Left lung (tissue), 10 donors: ENCODE data around the gene NENF. TPM values are rescaled to one million over a fixed set of nuclear protein-coding genes. Genes with fewer than 3 reads are reported as not detected.

Source experiments
- ATAC-seq: fragments of 200-7000 bp; cut with Tn5 transposase; one replicate; pipeline ENCODE4 v1.9.1; 2020; ENCODE audit warnings: moderate library complexity
- DNase-seq, 4 donors: peaks; one replicate each; pipeline ENCODE4 v3.0.0-alpha.2; 2013 to 2020
- H3K27ac ChIP-seq, 2 donors: fragments of 200-600 bp; sonication (generic) in 1 of 2; one replicate each; pipeline versions ENCODE4 v1.5.0 to v1.8.0; 2020 to 2021
- H3K27me3 ChIP-seq, 2 donors: fragments of 200-600 bp; sonication (generic) in 1 of 2; one replicate each; pipeline versions ENCODE4 v1.5.0 to v1.8.0; 2020 to 2021
- H3K36me3 ChIP-seq, 2 donors: fragments of 200-600 bp; sonication (generic) in 1 of 2; one replicate each; pipeline versions ENCODE4 v1.5.0 to v1.8.0; 2020 to 2021
- H3K4me1 ChIP-seq, 2 donors: fragments of 200-600 bp; one replicate each; pipeline ENCODE4 v1.8.0; 2021
- H3K4me3 ChIP-seq, 2 donors: fragments of 200-600 bp; sonication (generic) in 1 of 2; one replicate each; pipeline versions ENCODE4 v1.5.0 to v1.8.0; 2020 to 2021; ENCODE audit warnings: mild to moderate bottlenecking in 1 of 2
- H3K9me3 ChIP-seq, 2 donors: fragments of 200-600 bp; sonication (generic) in 1 of 2; one replicate each; pipeline versions ENCODE4 v1.5.0 to v1.8.0; 2020 to 2021
- intact Hi-C, 2 donors: fragments of 100-400 bp; cut with DNase I; formaldehyde crosslinking; loops; one replicate each; pipeline versions ENCODE4 v1.11.2 to v1.14.2; 2022
- polyA plus RNA-seq, 6 donors: library from polyadenylated mRNA; unstranded; fragments of 120-200 nt; gene quantifications; one replicate each; pipeline ENCODE4 v1.2.1, GENCODE V29; 2013; ENCODE audit not compliant: insufficient read length in 6 of 6
- total RNA-seq, 2 donors: library from RNA; stranded (reverse); fragmentation: NEBNext Ultra II Directional; extraction: Animal tissue kit (Norgen Biotek cat#: 25700); gene quantifications; one replicate each; pipeline ENCODE4 v1.2.1, GENCODE V29; 2021
- TF ChIP-seq, protein P1 (sequence below), 2 donors: fragments of 200-600 bp; sonication (generic) in 1 of 2; IDR thresholded peaks; one replicate each; pipeline versions ENCODE4 v1.5.0 to v1.8.0; 2021; ENCODE audit warnings: antibody characterized with exemption in 2 of 2
- donor health status: DM: no; HTN: yes; CAD: no.
- donor health status: DM: no; HTN: no; CAD: no.

Gene NENF
- total and polyA plus RNA-seq, 8 donors = 43.2 to 54.4 (median 48.1) TPM

DNA sequence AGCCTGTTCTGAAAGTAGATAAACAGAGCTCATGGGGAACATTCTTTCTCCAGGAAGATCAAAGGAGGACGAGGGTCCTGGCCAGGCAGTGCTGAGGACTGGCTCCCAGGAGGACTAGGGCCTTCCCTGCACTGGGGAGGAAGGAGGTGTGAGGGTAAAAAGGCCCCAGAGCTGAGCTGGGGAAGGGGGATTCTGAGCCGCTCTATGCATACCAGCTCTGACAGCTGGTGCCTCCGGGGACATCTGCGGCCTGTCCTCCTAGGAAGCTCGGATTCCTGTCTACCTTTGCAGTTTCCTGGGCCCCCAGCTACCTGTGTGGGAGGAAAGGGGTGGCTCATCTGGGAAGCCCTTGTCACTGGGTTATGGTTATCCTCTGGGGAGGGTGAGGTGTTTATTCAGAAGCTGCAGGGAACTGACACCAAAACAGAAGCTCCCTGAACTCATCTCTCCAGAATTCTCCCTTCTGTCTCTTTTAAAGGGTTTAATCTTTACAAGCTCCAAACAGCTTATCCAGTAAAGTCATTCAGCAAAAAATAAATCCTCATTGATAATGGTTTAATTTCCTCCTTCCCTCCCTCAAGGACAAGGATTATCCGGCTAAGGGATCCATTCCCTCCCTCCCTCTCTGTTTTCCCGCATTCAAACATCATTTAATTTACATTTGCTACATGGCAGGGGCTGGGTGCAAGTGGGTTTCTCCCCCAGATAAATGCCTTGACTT, 31.0 kb downstream of the NENF start:
- Histone ChIP-seq H3K4me3 (no peak overlapping the region), H3K4me1 (no peaks in the 10 kb centered on the region), H3K9me3 (no peaks in the 10 kb centered on the region), H3K27me3 (no peaks in the 10 kb centered on the region), H3K36me3 (no peaks in the 10 kb centered on the region), H3K27ac (no peak overlapping the region)
- DNase-seq (no peak), ATAC-seq (no peak)
- intact Hi-C loops = no loop called here
- TF ChIP-seq, protein P1, sequence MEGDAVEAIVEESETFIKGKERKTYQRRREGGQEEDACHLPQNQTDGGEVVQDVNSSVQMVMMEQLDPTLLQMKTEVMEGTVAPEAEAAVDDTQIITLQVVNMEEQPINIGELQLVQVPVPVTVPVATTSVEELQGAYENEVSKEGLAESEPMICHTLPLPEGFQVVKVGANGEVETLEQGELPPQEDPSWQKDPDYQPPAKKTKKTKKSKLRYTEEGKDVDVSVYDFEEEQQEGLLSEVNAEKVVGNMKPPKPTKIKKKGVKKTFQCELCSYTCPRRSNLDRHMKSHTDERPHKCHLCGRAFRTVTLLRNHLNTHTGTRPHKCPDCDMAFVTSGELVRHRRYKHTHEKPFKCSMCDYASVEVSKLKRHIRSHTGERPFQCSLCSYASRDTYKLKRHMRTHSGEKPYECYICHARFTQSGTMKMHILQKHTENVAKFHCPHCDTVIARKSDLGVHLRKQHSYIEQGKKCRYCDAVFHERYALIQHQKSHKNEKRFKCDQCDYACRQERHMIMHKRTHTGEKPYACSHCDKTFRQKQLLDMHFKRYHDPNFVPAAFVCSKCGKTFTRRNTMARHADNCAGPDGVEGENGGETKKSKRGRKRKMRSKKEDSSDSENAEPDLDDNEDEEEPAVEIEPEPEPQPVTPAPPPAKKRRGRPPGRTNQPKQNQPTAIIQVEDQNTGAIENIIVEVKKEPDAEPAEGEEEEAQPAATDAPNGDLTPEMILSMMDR (IDR thresholded peaks at IDR 0.05) = no peak

DNA sequence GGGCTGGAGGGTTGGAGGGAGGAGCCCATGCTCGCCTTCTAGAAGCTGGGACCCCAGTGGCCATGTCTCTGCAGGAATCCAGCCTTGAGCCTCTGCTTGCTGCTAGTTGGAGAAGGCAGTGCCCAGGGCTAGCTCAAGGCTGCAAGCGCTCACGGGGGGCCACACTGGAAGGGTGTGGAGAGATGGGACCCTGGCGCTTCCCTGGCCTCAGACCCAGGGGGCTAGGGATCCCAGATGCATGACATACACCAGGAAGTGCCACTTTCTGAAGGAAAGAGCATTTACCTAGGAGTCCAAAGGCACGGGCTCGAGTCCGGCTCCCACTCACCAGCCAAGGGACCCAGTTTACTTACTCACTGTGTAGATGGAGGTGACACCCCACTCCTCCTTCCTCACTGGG, 32.6 kb downstream of the NENF start:
- no peak for ATAC-seq
- intact Hi-C loops = no loop called here

DNA sequence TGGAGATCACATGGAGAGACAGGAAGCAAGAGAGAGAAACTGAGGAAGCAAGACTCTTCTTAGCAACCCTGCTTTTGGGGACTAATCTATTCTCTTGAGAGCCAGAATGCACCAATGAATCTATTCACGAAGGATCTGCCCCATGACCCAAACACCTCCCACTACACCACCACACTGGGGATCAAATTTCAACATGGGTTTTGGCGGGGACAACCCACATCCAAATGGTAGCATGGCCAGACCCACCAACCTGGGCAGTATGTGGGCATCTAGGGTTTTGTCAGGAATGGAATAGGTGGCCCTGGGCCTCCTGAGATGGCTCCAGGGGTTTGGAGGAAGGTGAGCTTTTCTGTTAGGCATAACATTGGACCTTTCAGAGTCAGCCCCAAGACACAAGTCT, 33.7 kb downstream of the NENF start:
- DNase-seq = no peak
- no peak overlapping the region for H3K27ac ChIP-seq
- H3K27me3 ChIP-seq = no peaks in the 10 kb centered on the region
- TF ChIP-seq, protein P1 (IDR thresholded peaks at IDR 0.05) = no peak
- H3K9me3 ChIP-seq = no peaks in the 10 kb centered on the region
- H3K4me1 ChIP-seq = no peaks in the 10 kb centered on the region
- ATAC-seq = no peak
- no peak overlapping the region for H3K4me3 ChIP-seq
- intact Hi-C loops = no loop called here
- H3K36me3 ChIP-seq = no peaks in the 10 kb centered on the region

More for the DNA sequence above, 32.6 kb downstream of the NENF start:
- Histone ChIP-seq H3K27me3 (no peaks in the 10 kb centered on the region), H3K36me3 (no peaks in the 10 kb centered on the region), H3K4me1 (no peaks in the 10 kb centered on the region), H3K27ac (no peak overlapping the region), H3K9me3 (no peaks in the 10 kb centered on the region), H3K4me3 (no peak overlapping the region)
- TF ChIP-seq, protein P1 (IDR thresholded peaks at IDR 0.05) = no peak
- no peak for DNase-seq

DNA sequence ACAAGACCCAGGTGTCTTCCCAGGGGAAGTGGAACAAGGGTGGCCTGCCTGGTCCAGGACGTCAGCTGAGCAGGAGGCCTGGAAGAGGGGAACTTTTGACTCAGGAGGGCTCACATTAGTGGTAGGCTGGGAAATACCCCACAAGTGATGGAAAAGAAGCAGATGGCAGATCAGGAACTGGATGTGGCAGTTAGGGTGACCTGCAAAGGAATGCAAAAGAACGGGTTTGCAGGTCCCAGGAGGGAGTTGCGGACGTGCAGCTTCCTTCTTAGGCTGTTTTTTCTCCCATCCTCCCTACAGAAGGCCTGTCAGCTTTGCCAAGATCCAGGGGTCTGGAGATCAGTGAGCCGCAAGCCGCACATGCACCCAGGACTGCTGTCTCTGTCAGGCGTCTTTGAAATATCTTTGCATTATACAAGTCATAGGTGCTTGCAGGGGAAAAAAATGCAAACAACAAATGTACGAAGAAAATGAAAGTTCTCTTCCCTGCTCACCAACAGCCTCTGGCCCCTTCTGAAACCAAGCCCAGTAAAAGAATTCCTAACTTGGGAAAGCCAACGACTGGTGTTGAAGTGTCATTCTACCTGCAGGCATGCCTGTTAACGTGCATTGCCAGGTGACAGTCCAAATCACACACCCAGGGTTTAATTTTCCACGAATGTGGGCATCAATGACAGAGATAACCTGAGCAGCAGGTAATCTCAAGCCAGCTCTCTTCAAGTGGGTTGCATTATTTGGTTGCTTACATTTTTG, 34.4 kb downstream of the NENF start:
- DNase-seq (peak in 1 of 4 donors; percentile 65), ATAC-seq (peak; percentile 38)
- Histone ChIP-seq H3K36me3 (no peaks in the 10 kb centered on the region), H3K4me1 (no peaks in the 10 kb centered on the region), H3K27me3 (no peaks in the 10 kb centered on the region), H3K9me3 (no peaks in the 10 kb centered on the region), H3K27ac (no peak overlapping the region), H3K4me3 (no peak overlapping the region)
- intact Hi-C loops = no loop called here
- TF ChIP-seq, protein P1 (IDR thresholded peaks at IDR 0.05) = no peak

DNA sequence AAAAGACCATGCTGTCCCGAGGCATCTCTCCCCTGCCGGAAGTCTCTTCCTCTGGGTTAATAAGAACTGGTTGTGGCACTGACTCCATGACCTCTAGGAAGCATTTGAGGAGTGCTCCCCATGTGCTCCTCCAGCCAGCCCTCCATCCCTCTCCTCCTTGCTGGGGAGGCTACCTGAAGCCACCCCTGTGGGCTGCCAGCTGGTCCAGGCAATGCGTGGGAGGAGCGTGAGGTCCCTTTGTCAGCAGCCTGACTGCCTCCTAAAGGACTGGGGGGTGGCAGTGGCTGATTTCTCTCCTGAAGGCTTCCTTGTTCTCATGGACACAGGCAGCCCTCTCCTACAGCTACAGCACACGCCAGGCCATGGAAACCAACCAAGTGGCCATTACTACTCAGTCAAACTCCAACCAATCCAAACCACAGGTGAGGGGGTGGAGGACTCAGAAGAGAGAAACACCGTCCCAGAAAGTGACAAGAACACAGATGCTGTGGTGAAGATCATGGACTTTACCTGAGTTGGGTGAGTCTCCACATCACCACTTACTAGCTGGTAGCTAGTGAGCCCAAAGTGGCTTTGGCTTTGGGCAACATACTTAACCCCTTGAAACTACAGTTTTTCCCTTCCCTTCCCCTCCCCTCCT, 35.2 kb downstream of the NENF start:
- no peaks in the 10 kb centered on the region for H3K36me3 ChIP-seq
- H3K9me3 ChIP-seq = no peaks in the 10 kb centered on the region
- ATAC-seq = no peak
- no peak overlapping the region for H3K4me3 ChIP-seq
- TF ChIP-seq, protein P1 (IDR thresholded peaks at IDR 0.05) = no peak
- no peaks in the 10 kb centered on the region for H3K27me3 ChIP-seq
- no peaks in the 10 kb centered on the region for H3K4me1 ChIP-seq
- DNase-seq = no peak
- H3K27ac ChIP-seq = no peak overlapping the region
- intact Hi-C loops = no loop called here
